Activated T-helper 9 cell treated with anti-CD3 and anti-CD28 coated beads, Interleukin-2, amount 50 U/mL, for 16 hours (primary cell): ENCODE data around the gene ULK2.

ENCODE experiments used
- DNase-seq: peaks from one replicate; pipeline ENCODE4 v3.0.0-alpha.2; 2020; ENCODE audit warnings: low read depth

The ULK2 gene

GRCh38 chr17:19747159-19747719, 120.5 kb downstream of the ULK2 start:
- no peak for DNase-seq

GRCh38 chr17:19746517-19746916, 121.2 kb downstream of the ULK2 start:
- DNase-seq, result no peak

DNA sequence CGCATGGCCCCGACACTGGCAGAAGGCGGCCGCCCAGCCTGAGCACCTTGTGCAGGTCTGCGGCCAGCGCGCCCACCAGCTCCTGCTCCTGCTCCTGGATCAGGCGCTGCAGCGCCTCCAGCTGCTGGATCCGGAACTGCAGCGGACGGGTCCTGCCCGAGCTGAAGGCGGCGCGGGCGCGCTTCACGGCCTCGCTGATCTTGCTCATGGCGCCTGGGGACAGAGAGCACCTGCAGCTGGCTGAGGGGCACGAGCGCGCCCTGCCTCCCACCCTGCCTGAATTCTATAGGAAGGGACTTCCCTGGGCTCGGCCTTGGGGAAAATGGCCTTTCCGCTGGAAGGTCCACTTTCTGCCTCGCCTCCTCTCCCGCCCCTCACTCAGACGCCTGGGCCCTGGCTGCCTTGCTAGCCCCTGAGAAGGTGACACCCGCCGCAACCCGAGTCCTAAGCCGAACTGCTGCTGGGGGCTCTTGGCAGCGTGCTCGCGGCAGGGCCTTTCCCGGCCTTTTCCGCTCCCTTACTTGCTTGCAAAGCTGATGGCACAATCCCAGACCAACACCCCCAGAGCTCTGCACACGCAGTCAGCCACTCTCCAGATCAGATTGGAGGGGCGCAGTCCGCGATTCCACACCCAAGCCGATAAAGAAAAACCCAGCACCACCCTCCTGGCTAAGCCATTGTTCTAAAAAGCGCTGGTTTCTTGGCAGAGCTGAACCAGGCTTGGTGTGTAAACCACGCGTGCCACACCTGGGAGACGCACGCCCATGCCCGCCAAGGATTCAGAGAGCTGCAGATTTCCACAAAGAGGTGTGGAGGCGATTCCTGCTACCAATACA, 122.6 kb downstream of the ULK2 start:
- peak; percentile 69 for DNase-seq

DNA sequence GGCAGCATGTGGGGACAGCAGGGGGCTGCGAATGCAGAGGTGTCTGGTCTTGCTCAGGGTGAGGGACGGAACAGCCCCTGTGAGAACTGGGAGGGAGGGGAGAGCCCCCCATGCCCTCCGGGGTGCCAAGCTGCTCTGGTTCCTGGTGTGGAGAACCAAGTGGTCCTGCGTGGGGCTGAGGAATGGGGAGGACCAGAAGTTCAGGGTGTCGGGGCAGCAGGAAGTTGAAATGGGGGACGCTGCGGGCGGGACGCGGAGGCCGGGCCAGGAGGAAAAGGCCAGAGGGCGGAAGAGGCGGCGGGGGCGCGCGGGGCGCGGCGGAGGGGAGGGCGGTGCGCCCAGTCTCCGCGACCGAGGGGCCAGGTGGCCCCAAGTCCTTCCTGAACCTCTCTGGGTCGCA, 123.2 kb downstream of the ULK2 start:
- DNase-seq, result no peak

DNA sequence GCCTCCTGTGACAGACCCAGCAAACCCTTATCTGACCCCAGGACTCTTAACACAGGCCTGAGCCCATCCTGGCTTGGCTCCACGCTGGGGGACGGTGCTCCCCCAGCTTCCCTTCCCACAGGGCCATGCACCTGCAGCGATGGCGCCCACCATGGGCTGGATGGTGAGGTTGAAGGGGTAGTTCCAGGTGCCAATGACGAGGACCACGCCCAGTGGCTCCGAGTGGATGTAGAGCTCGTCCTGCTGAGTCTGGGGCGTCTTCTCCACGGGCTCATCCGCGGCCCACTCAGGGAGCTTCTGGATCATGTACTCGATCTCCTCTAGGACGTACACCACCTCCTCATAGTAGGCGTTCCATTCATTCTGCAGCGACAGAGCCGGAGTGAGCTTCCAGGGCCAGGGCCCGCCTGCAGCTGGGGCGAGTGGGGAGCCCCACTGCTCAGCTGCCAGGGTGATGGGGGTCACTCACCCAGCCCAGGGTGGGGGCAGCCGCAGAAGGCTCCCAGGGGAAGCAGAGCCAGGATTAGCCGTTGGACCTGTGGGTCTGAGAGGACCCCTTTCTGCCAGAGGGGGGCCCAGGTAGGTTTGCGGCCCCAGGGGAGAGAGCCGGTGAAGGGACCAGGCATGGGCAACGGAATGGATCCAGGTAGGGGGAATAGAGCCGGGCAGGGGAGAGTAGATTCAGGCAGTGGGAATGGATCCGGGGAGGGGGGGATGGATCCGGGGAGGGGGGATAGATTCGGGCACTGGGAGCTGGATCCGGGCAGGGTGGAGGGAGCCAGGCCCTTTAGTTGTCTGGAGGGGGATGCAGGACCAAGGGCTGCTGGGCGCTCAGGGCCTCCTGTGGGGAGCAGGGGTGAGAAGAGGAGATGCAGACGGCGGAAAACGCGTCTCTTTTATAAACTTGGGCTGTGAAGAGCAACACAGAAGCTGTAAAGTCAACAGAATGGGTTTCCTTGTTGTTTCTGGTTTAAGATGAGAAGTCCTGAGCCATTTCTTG, 124.3 kb downstream of the ULK2 start:
- no peak for DNase-seq

- DNase-seq, result no peak
These were observed 125.2 kb downstream of the ULK2 start for GRCh38 chr17:19742495-19742894.

- DNase-seq, result no peak
These were observed 125.8 kb downstream of the ULK2 start for GRCh38 chr17:19741832-19742457.

DNA sequence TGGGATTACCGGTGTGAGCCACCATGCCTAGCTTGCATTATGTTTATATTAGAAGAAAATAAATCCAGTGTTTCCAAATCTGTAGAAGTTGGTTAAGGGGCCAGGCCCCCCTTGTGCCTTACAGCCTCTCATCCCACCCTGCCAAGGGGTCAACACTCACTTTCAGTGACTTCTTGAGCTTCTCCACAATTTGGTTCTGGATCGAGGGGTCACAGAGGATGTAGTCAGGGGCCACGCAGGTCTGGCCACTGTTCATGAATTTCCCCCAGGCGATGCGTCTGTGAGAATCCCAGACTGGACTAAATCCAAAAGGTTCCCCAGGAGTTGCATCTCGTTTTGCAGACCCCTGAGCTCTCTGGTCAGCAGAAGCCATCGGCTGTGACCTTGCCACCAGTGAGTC, 126.8 kb downstream of the ULK2 start:
- no peak for DNase-seq

DNA sequence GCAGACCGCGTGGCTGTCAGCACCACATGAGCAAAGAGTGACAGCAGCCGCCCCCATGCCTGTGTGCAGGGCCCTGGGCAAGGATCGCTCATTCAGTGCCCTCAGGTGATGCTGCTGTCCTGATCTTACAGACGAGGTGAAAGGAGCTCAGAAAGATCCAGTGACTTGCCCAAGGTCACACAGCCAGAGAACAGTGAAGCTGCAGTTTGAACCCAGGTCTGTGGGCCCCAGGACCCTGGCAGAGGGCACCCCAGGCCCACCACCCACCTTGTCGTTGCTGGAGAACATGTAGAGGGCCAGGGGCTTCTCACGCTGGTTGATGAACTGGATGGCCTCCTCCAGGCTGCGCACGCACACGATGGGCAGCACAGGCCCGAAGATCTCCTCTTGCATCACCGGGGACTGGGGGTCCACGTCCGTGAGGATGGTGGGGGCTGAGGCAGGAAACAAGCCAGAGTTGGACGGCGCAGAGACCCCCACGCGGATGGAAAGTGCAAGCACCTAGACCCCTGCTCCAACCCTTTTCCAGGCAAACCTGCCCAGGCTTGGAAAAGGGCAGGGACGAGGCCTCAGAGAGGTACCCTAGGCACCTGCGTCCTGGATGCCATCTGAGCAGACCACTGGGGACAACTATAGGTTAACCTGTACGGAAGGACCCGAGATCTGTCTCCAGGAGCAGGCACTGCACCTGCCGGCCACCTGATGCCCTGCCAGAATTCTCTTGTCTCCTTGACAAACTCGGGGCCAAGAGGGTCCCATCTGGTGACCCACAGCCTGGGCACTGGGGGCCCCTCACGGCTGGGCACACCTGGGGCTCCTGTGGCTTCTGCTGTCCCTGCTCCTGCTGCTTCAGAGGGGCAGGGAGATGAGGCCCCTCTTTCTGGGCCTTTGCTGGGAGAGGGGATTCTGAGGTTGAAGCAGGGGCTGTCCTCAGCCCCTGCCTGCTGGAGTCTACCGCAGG, 128.2 kb downstream of the ULK2 start:
- DNase-seq, result no peak

- no peak for DNase-seq
These were observed 129.0 kb downstream of the ULK2 start for GRCh38 chr17:19738757-19739156.

- no peak for DNase-seq
These were observed 129.7 kb downstream of the ULK2 start for GRCh38 chr17:19738073-19738449.

DNA sequence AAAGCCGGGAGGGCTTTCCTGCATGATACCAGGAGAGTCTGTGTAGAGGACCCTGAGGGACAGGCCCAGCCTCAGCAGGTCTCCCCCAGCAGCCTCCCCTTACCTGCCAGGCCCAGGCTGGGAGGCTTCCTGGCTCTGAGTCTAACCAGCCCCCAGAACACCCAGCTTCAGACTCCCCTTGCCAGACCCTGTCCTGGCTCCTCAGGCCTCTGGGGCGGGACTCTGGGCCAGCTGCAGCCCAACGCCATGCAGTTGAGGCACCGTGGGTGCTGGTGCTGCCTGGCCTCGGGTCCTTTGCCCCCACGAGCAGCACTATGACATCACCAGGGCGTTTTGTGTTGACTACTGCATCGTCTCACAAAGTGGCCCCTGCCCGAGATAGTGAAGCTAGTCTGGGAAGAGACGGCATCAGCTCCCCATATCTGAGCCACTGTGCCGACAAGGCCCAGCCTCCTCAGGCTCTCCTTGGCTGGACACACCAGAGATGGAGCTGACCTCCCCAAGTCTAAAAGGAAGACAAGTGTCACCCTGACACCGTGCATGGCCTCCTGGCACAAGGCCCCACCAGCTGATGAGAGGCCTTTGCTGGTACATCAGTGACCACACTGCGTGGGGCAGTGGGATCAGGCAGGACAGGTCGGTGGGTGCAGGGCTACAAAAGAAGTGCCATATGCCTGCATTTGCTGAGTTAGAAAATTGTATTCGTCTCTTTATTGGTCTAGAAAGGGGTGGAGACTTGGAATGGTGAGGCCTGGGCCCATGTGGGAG, 130.2 kb downstream of the ULK2 start:
- no peak for DNase-seq

GRCh38 chr17:19736071-19736470, 131.7 kb downstream of the ULK2 start:
- DNase-seq, result no peak

GRCh38 chr17:19733953-19734526, 133.7 kb downstream of the ULK2 start:
- no peak for DNase-seq

GRCh38 chr17:19731626-19732025, 136.1 kb downstream of the ULK2 start:
- no peak for DNase-seq

- DNase-seq, result no peak
These were observed 136.9 kb downstream of the ULK2 start for GRCh38 chr17:19730843-19731242.

GRCh38 chr17:19729900-19730299, 137.8 kb downstream of the ULK2 start:
- DNase-seq, result no peak

DNA sequence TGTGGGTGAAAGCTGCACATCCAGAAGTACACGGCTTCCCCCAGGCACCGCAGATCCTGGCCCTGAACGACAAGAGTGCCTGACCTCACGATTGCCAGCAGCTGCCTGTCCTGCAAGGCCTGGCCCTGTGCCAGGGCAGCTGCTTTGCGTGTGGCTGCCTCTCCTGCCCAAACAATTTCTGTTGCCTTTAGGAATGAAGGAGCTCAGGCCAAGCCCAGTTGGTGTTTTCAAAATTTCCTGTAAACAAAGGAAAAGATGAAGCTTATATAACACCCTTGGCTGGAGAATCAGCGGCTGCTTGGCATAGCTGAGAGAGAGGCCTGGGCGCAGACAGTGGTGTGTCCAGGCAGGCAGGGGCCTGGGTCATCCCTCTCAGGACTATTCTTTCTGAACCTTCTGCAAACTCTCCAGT, 139.6 kb downstream of the ULK2 start:
- no peak for DNase-seq

DNA sequence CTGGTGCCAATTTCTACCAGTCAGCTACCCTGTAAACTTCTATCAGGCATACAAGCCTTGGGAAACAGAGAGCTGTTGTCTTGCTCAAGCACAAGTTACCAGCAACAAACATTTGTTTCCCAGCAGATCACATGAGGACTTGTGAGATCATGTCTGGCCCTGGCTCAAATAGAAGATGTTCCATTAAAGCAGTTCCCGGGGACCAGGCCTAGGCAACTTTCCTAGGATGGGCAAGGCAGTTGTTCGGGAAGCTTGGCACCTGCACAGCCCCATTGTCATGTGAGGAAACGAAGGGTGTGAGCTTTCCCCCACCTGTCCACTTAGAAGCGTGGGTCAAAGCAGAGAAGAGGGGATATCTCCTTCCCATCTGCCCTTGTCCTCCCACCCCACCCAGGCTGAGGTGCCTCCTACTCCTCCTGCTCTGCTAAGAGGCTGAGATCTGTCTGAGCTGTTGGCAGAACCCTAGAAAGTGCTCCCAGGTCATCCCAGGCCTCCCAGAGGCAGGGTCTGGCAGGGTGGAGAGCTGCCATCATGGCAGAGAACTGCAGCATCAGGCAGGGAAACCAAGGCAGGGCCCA, 140.1 kb downstream of the ULK2 start:
- DNase-seq, result no peak
